Breast epithelium (tissue), 3 donors: ENCODE results near the gene UNC119.

Source experiments
- POLR2A ChIP-seq: fragments of 450-650 bp; IDR thresholded peaks from one replicate; pipeline ENCODE4 v1.6.1; 2016; ENCODE audit warnings: antibody characterized with exemption, mild to moderate bottlenecking, moderate library complexity
- POLR2AphosphoS5 ChIP-seq, 3 donors: sonication (generic); formaldehyde crosslinking; IDR thresholded peaks; one replicate each; pipeline ENCODE4 v1.6.1; 2017; ENCODE audit warnings: antibody characterized with exemption in 3 of 3
- TF ChIP-seq, protein P1 (sequence below), 3 donors: fragments of 450-650 bp; IDR thresholded peaks; one replicate each; pipeline ENCODE4 v1.5.1; 2016 to 2017; ENCODE audit warnings: antibody characterized with exemption in 3 of 3, mild to moderate bottlenecking in 3 of 3, moderate library complexity in 3 of 3

DNA sequence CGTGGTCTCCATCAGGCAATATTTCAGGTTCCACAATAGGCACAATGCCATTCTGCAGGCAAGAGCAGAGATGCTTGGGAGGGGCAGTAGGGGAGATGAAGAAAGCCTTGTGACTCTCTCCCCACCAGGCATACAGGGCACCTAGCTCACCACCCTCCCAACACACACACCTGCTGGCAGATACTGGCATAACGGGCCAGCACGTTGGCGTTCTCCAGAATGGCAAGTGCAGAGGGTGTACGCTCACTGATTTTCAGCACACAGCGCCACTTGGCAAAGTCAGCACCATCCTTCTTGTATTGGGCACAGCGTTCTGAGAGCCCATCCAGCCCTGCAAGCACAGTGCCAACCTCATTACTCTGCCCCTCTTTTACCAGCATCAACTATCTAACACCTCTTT lies 22.1 kb upstream of the UNC119 start:
- TF ChIP-seq POLR2A (no peak), POLR2AphosphoS5 (IDR thresholded peaks at IDR 0.05) (no peak)
- TF ChIP-seq, protein P1, sequence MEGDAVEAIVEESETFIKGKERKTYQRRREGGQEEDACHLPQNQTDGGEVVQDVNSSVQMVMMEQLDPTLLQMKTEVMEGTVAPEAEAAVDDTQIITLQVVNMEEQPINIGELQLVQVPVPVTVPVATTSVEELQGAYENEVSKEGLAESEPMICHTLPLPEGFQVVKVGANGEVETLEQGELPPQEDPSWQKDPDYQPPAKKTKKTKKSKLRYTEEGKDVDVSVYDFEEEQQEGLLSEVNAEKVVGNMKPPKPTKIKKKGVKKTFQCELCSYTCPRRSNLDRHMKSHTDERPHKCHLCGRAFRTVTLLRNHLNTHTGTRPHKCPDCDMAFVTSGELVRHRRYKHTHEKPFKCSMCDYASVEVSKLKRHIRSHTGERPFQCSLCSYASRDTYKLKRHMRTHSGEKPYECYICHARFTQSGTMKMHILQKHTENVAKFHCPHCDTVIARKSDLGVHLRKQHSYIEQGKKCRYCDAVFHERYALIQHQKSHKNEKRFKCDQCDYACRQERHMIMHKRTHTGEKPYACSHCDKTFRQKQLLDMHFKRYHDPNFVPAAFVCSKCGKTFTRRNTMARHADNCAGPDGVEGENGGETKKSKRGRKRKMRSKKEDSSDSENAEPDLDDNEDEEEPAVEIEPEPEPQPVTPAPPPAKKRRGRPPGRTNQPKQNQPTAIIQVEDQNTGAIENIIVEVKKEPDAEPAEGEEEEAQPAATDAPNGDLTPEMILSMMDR (IDR thresholded peaks at IDR 0.05) = no peak
